ENCODE data around the gene KCNH6. TPM values are rescaled to one million over a fixed set of nuclear protein-coding genes. Genes with fewer than 3 reads are reported as not detected.

KCNH6 gene
- total and polyA plus RNA-seq, 2 donors from 2014 or later, result 0.57 to 4.8 TPM

- DNase-seq (no peak), FAIRE-seq (no peak)
- Histone ChIP-seq H3K36me3 (ENCODE audit: control insufficient read depth in 2 of 3, insufficient read depth in 3 of 3, low read length in 3 of 3) (no peaks in the 10 kb centered on the region), H3K4me3 (ENCODE audit: low read length in 3 of 3) (peak overlapping the region; percentile 38 to 98 (median 42)), H3K27me3 (ENCODE audit: control insufficient read depth, insufficient read depth, low read length) (no peaks in the 10 kb centered on the region), H3K27ac (ENCODE audit: low read depth in 2 of 2, low read length in 2 of 2) (no peak overlapping the region), H3K9me3 (ENCODE audit: control insufficient read depth in 2 of 3, insufficient read depth in 1 of 3, low read length in 3 of 3) (no peaks in the 10 kb centered on the region), H3K9ac (ENCODE audit: low read length in 3 of 3) (peak overlapping the region in 1 of 3 donors; percentile 34), H3K4me1 (ENCODE audit: control insufficient read depth in 2 of 3, insufficient read depth in 2 of 3, low read depth in 1 of 3, low read length in 3 of 3) (peaks cover 0 to 15% (median 8%) of the 10 kb centered on the region in 3 donors)
- intact Hi-C loops (cut with DNase I), result no loop called here
- TF ChIP-seq, protein P1, sequence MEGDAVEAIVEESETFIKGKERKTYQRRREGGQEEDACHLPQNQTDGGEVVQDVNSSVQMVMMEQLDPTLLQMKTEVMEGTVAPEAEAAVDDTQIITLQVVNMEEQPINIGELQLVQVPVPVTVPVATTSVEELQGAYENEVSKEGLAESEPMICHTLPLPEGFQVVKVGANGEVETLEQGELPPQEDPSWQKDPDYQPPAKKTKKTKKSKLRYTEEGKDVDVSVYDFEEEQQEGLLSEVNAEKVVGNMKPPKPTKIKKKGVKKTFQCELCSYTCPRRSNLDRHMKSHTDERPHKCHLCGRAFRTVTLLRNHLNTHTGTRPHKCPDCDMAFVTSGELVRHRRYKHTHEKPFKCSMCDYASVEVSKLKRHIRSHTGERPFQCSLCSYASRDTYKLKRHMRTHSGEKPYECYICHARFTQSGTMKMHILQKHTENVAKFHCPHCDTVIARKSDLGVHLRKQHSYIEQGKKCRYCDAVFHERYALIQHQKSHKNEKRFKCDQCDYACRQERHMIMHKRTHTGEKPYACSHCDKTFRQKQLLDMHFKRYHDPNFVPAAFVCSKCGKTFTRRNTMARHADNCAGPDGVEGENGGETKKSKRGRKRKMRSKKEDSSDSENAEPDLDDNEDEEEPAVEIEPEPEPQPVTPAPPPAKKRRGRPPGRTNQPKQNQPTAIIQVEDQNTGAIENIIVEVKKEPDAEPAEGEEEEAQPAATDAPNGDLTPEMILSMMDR (IDR thresholded peaks at IDR 0.05; ENCODE audit: borderline replicate concordance, extremely low read depth, insufficient read depth), result no peak
These were observed 29.1 kb downstream of the KCNH6 start for GRCh38 chr17:63552211-63552610.

DNA sequence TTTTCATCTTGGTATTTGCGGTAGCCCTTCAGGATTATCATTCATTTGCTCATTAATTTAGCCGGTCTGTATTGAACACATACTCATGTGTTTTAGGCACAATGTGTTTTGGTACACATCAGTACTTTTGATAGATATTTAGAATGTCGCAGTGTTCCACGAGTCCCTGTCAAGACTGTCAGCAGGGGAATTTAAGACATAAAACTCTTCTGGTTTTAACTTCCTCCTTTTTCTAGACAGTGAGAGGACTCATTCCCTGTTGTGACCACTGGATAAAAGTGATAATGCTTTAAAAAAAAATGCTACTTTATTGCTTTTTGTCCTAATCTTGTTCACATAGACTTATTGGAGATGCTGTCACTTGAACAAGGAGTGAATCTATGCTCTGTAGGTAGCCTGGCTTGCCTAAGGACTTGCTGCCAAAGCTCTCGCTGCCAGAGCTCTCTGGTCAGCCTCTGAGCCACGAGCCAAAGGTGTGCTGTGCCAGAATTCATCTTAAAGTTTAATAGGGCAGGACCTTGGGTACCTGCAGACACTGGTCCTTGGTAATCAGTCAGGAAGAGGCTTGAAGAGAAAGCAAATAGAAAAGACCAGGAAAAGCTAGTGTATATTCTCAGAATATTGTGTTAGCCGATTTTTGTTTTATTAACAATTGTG lies 32.5 kb downstream of the KCNH6 start:
- DNase-seq, result no peak
- TF ChIP-seq, protein P1 (IDR thresholded peaks at IDR 0.05; ENCODE audit: borderline replicate concordance, extremely low read depth, insufficient read depth), result no peak
- no peaks in the 10 kb centered on the region for H3K36me3 ChIP-seq (ENCODE audit: control insufficient read depth in 2 of 3, insufficient read depth in 3 of 3, low read length in 3 of 3)
- H3K27ac ChIP-seq (ENCODE audit: low read depth in 2 of 2, low read length in 2 of 2), result no peak overlapping the region
- no peaks in the 10 kb centered on the region for H3K9me3 ChIP-seq (ENCODE audit: control insufficient read depth in 2 of 3, insufficient read depth in 1 of 3, low read length in 3 of 3)
- H3K9ac ChIP-seq (ENCODE audit: low read length in 3 of 3), result no peak overlapping the region
- no peaks in the 10 kb centered on the region for H3K27me3 ChIP-seq (ENCODE audit: control insufficient read depth, insufficient read depth, low read length)
- peaks cover 0 to 9% (median 4%) of the 10 kb centered on the region in 3 donors for H3K4me1 ChIP-seq (ENCODE audit: control insufficient read depth in 2 of 3, insufficient read depth in 2 of 3, low read depth in 1 of 3, low read length in 3 of 3)
- FAIRE-seq, result no peak
- H3K4me3 ChIP-seq (ENCODE audit: low read length in 3 of 3), result no peak overlapping the region
- intact Hi-C loops (cut with DNase I), result no loop called here

GRCh38 chr17:63557416-63557815 lies 34.3 kb downstream of the KCNH6 start:
- FAIRE-seq, result no peak
- DNase-seq, result no peak
- TF ChIP-seq, protein P1 (IDR thresholded peaks at IDR 0.05; ENCODE audit: borderline replicate concordance, extremely low read depth, insufficient read depth), result no peak
- Histone ChIP-seq H3K4me1 (ENCODE audit: control insufficient read depth in 2 of 3, insufficient read depth in 2 of 3, low read depth in 1 of 3, low read length in 3 of 3) (peaks cover 0 to 7% (median 4%) of the 10 kb centered on the region in 3 donors), H3K27ac (ENCODE audit: low read depth in 2 of 2, low read length in 2 of 2) (no peak overlapping the region), H3K9me3 (ENCODE audit: control insufficient read depth in 2 of 3, insufficient read depth in 1 of 3, low read length in 3 of 3) (no peaks in the 10 kb centered on the region), H3K27me3 (ENCODE audit: control insufficient read depth, insufficient read depth, low read length) (no peaks in the 10 kb centered on the region), H3K4me3 (ENCODE audit: low read length in 3 of 3) (no peak overlapping the region), H3K36me3 (ENCODE audit: control insufficient read depth in 2 of 3, insufficient read depth in 3 of 3, low read length in 3 of 3) (no peaks in the 10 kb centered on the region), H3K9ac (ENCODE audit: low read length in 3 of 3) (no peak overlapping the region)
- intact Hi-C loops (cut with DNase I), result no loop called here
